Activated T-cell treated with anti-CD3 and anti-CD28 coated beads, Interleukin-2, amount 50 U/mL, for 24 hours (primary cell): ENCODE measurements around the gene ABCA3.
A peak's percentile ranks its signal among the peaks of the same experiment; 100 is the strongest.

ENCODE experiments used
- DNase-seq: peaks from one replicate; pipeline ENCODE4 v3.0.0-alpha.2; 2020
- H3K27ac Mint-ChIP-seq: 2 replicates; pipeline ENCODE4 v1.8.0; 2020; ENCODE audit warnings: mild to moderate bottlenecking, mixed read lengths
- H3K27me3 Mint-ChIP-seq: 2 replicates; pipeline ENCODE4 v1.8.0; 2020; ENCODE audit warnings: mixed read lengths
- H3K36me3 Mint-ChIP-seq: 2 replicates; pipeline ENCODE4 v1.8.0; 2020; ENCODE audit warnings: low read depth, mixed read lengths
- H3K4me1 Mint-ChIP-seq: 2 replicates; pipeline ENCODE4 v1.8.0; 2020; ENCODE audit warnings: low read depth, mixed read lengths
- H3K4me3 Mint-ChIP-seq: 2 replicates; pipeline ENCODE4 v1.8.0; 2020; ENCODE audit warnings: mild to moderate bottlenecking, moderate library complexity, mixed read lengths
- H3K9me3 Mint-ChIP-seq: 2 replicates; pipeline ENCODE4 v1.8.0; 2020; ENCODE audit warnings: mixed read lengths

The ABCA3 gene

GRCh38 chr16:2226918-2227317 lies 113.6 kb downstream of the ABCA3 start:
- Mint-ChIP-seq H3K4me3 (no peak overlapping the region), H3K27ac (no peak overlapping the region), H3K27me3 (no peaks in the 10 kb centered on the region), H3K4me1 (peaks cover 23% of the 10 kb centered on the region), H3K9me3 (no peaks in the 10 kb centered on the region), H3K36me3 (peaks cover 54% of the 10 kb centered on the region)
- DNase-seq: no peak

GRCh38 chr16:2226245-2226793 lies 114.2 kb downstream of the ABCA3 start:
- peak overlapping the region; percentile 68 for H3K27ac Mint-ChIP-seq
- H3K4me1 Mint-ChIP-seq: peaks cover 23% of the 10 kb centered on the region
- DNase-seq: no peak
- H3K27me3 Mint-ChIP-seq: no peaks in the 10 kb centered on the region
- H3K9me3 Mint-ChIP-seq: no peaks in the 10 kb centered on the region
- no peak overlapping the region for H3K4me3 Mint-ChIP-seq
- peaks cover 48% of the 10 kb centered on the region for H3K36me3 Mint-ChIP-seq
